GM19372 (cell line): ENCODE results near the gene MAML3.

Experiments used
- ATAC-seq: cut with Tn5 transposase; IDR thresholded peaks from one replicate; pipeline ENCODE4 v1.9.1; 2021; ENCODE audit warnings: mild to moderate bottlenecking, low read depth, moderate library complexity; ENCODE audit not compliant: unreplicated experiment

MAML3 gene

GRCh38 chr4:139910106-139910505 lies 243.9 kb downstream of the MAML3 start:
- ATAC-seq: no peak

- ATAC-seq: no peak
Measured at GRCh38 chr4:139908636-139909437, 245.1 kb downstream of the MAML3 start.

- ATAC-seq: no peak
Measured at GRCh38 chr4:139907001-139907809, 246.8 kb downstream of the MAML3 start.

DNA sequence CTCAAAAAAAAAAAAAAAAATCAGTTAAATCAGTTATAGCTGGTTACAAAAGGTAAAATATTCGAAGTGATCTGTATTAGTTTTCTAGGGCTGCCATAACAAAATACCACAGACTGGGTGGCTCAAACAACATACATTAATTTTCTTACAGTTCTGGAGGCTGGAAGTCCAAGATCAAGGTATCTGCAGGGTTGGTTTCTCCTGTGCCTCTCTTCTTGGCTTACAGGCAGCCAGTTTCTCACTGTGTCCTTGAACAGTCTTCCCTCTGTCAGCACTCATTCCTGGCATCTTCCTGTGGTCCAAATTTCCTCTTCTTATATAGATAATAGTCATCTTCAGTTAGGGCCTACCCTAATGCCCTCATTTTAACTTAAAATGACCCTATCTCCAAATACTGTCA lies 248.5 kb downstream of the MAML3 start:
- no peak for ATAC-seq

DNA sequence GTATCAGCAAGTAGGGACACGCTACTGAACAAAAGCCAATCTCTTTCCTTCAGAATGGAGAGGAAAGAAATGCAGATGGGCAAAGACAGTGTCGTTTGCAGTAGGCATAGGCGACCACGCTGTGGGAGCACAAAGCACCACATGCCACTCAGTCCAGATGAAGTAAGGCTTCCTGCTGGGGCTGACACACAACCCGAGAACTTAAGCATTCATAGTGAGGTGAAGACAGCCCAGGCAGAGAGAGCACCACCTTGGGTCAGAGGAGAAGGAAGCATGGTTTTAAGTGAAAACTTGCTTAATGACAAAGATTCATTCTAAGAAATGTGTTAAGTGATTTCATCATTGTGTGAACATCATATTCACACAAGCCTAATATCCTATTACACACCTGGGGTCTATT lies 249.6 kb downstream of the MAML3 start:
- no peak for ATAC-seq

- no peak for ATAC-seq
Measured at GRCh38 chr4:139903845-139904244, 250.1 kb downstream of the MAML3 start.

GRCh38 chr4:139902321-139903320 lies 251.4 kb downstream of the MAML3 start:
- ATAC-seq: no peak

- ATAC-seq: no peak
Measured at GRCh38 chr4:139901531-139902320, 252.3 kb downstream of the MAML3 start.

DNA sequence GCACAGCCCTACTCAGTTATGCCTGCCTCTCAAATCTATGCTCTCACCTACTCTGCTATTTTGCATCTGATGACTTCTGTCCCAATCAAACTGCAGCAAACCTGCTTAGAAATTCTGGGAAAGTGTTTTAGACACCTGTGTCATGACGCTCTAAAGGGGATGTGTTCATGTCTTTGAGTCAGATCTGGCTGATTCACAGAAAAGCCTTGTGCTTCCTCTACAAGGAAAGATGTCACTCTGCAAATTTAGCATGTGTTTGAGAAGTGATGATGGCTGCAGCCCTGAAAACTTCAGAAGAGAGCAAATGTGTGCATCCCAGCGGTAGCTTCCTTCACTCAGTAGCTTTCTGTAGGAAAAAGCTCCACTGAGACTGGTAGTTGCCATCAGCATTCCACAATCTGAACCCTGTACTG lies 253.0 kb downstream of the MAML3 start:
- ATAC-seq: no peak

DNA sequence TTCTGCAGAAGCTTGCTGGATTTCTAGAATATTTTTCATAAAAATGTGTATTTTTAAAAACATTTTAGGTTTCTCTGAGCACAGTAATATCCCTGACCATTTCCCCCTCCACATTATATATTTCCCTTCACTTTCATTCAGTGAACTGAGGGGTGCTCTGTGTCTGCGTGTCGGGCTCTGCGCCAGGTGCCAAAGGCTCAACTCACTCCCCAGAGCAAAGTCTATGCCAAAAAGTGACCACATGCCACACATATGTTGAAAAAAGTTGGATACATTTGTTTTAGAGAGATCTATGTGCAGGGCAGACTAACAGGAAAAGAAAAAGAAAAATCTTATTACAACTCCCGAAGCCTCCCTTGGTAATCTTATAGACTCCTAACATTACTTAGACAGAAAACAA lies 254.6 kb downstream of the MAML3 start:
- ATAC-seq: no peak

DNA sequence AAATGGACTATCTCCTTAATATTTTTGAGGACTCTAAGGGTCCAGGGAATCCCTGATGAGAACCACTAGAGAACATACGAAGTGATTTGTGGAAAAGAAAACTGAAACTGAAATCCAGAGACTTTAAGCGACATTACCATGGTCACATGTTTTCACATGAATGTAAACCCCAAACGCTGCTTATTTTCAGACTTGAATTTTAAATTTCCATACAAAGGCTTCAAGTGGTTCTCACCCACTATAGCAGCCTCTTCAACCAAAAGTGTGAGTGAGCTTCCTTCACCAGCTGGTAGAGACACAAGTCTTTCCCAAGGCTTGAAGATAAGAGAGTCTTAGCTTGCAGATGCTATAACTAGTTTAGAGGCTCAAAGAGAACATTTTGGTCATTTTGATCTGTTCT lies 255.7 kb downstream of the MAML3 start:
- ATAC-seq: no peak

GRCh38 chr4:139896091-139896604 lies 257.8 kb downstream of the MAML3 start:
- ATAC-seq: no peak

DNA sequence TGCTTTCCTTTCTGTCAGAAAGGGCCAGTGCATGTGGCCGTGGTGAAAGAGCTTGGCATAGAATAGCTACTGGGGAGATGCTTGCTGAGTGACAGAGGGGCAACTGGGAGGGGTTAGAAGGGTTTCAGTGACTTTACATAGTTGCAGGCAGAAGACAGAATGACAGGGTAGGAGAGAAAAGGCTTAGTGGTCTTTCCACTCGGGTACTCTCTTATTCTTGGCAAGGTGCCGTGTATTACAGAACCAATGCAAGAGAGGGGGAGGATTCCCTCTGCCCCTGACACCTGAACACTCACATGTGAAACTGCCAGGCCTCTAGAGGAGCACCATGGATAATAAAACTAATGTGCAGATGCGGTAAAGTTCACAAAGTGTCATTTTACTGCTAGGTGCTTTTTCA lies 260.2 kb downstream of the MAML3 start:
- no peak for ATAC-seq

DNA sequence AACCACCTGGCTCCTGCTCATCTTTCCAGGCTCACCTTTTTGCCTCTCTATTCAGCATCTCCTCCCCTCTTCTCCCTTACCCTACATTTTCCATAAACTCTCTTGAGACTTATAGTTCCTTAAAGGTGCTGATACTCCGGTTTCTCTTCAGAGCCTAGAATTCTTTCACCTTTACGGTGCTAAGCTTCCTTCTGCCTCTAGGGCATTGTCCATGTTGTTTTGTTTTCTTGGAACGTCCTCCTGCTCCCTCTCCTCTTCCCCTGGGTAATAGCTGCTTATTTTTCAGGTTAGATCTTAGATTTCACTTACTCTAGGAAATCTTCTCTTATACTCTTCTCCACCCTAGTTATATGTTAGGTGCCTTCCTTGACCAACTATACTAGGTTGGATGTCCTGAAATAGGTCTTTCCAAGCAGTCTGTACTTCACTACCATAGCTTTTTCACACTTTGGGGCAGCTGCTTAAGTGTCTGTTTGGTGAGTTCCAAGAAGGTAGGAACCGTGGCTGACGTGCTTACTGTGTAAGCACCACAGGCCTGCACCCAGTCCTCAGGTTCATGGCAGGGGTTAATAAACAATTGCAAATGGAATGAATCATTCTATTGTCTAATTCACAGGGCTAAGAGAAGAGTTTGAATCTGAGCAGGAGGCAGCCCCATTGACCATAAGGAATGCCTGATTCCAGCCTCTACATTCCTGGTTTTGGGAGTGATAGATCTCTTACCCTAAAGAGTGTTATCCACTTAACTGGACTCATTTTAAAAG lies 260.8 kb downstream of the MAML3 start:
- no peak for ATAC-seq

DNA sequence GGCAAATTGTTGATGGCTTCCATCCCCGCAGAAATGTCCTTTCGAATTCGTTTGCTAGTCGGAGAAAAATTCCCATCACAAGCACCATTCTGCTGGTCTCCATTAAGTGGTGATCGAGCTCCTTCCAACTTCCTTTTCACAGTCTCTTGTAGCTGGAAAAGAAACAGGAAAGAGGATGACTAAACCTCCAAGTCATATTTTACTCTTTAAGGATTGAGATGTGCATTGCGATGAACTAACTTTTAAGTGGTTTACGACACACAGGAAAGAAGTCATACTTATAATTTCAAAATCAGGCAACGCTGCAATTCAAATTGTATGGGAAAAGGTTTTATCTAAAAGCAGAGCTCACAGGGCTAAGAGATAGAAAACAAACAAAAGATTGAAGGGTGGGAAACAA lies 263.2 kb downstream of the MAML3 start:
- ATAC-seq: no peak

DNA sequence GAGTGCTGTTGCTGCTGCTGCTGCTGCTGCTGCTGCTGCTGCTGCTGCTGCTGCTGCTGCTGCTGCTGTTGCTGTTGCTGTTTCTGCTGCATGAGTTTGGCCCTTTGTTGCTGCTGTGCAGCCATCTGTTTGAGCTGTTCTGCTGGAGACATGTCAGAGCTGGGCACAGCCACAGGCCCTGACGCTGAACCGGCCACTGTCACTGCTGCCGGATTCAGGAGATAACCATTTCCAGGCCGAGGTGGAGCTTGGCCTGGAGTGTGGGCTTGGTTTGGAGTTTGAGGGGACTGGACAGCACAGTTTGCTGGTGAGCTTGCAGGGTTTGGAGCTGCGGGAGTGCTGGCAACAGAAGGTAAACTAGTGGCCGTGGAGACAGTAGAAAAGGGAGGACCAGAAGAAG lies 264.1 kb downstream of the MAML3 start:
- ATAC-seq: no peak

GRCh38 chr4:139889264-139889663 lies 264.7 kb downstream of the MAML3 start:
- ATAC-seq: no peak

DNA sequence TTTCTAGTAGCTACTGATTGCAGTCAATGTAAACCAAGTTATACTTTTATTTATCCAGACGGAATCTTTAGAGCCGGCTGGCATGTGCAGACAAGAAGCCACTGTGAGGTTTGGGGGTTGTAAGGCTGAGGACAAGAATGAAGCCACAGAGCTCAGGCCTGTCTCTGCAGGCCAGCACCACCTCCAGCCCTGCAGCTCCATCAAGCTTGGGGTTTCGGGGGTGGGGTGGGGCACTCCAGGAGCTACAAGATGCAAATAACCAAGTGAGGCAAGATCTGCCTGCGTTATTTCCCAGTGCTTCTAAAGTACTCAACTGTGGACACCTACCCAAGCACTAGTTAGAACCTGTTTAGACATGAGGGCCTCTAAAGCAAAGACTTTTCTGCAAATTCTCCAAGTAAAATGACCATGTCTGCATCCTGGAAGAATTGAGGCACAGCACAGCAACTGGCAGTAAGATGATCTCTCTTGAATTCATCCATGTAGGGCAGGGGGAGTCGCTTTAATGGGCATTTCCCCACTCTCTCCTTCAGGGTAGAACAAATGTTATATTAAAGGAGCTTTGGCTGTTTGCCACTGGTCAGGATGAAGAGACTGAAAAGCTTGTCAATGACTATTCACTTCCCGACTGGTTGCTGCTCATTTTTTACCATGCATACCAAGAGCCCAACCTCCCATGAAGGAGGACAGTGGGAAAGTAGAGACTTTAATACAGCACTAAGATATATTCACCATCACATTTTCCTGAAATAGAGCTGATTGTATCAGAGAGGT lies 265.8 kb downstream of the MAML3 start:
- ATAC-seq: no peak
